ENCODE measurements around the gene CHTF18.
A peak's percentile ranks its signal among the peaks of the same experiment; 100 is the strongest.
"Not testable (repeated sequence)": the region's sequence is repeated elsewhere in the genome, so short reads cannot be mapped to it uniquely, and the experiment has no call there.

The CHTF18 gene

DNA sequence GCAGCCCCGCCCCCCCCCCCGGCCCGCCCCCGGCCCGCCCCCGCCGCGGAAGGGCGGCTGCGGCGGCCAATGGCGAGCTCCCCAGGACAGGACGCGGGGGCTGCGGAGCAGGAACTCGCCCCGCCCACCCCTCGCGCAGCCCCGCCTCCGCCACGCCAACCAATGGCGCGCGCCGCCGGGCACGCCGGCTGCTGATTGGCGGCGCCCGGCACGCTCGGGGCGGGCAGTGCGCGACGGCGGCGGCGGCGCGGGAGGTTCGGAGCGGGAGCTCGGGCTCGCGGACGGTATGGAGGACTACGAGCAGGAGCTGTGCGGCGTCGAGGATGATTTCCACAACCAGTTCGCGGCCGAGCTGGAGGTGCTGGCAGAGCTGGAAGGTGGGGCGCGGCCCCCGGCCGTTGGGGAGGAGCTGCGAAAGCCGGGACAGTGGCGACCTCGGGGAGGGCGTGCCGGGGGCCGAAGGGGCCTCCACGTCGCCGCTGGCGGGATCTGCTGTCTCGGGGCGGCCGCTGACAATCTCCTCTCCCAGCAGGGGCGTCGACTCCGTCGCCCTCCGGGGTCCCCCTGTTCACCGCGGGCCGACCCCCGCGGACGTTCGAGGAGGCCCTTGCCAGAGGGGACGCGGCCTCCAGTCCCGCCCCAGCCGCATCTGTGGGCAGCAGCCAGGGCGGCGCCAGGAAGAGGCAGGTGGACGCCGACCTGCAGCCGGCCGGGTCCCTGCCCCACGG is at the start of gene CHTF18:
Gene CHTF18 (plus strand): TSS at position 222 of the 728 bp plus-strand sequence. CDS start 65 bp downstream, at position 287.
- peak; percentile 95 to 99 (median 98) for DNase-seq

- no peak for DNase-seq
Measured at GRCh38 chr16:739560-740458, 48.6 kb upstream of the CHTF18 start.

GRCh38 chr16:740459-740763 is 48.0 kb upstream of the CHTF18 start:
- DNase-seq = peak in 2 of 3 donors; percentile 38 to 48

GRCh38 chr16:740764-741505 is 47.5 kb upstream of the CHTF18 start, which contains the start of gene CIAO3:
TSS of gene CIAO3 (minus strand) at chr16:740997. CDS start at chr16:740985, 12 bp downstream.
- peak; percentile 92 to 96 (median 95) for DNase-seq

- no peak for DNase-seq
Measured at GRCh38 chr16:741986-742629, 46.3 kb upstream of the CHTF18 start.

GRCh38 chr16:742894-743293 is 45.5 kb upstream of the CHTF18 start:
- not testable (repeated sequence) for DNase-seq

DNA sequence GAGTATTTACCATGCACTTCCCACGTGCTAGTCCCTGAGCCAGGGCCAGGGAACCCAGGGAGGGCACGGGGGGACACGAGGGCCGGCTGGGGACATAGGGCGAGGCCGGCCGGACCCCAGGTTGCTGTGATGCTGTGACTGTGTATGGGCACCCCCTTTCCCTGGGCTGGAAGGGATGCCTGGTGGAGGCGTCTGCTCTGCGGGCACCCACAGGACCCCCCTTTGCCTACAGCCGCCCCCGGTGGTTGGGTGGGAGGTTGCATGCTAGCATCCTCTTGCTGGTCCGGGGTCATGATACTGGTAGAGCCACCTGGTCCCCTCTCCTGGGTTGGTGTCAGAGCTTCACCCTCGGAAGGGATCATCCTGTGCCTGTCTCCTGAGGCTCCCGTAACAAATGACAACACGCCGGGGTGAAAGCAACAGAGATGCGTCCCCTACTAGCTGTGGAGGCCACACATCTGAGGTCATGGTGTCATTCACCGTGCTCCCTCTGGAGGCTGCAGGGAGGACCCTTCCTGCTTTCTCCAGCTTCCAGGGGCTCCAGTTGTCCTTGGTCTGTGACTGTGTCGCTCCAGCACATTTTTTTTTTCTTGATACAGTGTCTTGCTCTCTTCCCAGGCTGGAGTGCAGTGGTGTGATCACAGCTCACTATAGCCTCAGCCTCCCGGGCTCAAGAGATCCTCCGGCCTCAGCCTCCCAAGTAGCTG is 44.5 kb upstream of the CHTF18 start:
- no peak for DNase-seq

GRCh38 chr16:745739-746138 is 42.7 kb upstream of the CHTF18 start:
- DNase-seq = no peak

DNA sequence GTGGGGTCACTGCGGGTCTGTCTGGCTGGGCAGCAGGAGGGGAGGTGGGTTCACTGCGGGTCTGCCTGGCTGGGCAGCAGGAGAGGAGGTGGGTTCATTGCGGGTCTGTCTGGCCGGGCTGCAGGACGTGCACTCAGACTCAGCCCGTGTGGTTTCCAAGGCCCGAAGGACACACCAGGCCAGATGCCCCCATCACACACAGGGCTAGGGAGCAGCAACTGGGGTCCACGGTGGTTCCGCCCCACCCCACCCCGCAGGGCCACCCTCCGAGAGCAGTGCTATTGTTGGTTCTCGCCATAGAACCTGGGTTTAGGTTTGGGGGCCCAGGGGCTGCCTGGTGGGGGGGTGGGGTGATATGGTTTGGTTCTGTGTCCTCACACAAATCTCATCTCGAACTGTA is 41.8 kb upstream of the CHTF18 start:
- no peak for DNase-seq

DNA sequence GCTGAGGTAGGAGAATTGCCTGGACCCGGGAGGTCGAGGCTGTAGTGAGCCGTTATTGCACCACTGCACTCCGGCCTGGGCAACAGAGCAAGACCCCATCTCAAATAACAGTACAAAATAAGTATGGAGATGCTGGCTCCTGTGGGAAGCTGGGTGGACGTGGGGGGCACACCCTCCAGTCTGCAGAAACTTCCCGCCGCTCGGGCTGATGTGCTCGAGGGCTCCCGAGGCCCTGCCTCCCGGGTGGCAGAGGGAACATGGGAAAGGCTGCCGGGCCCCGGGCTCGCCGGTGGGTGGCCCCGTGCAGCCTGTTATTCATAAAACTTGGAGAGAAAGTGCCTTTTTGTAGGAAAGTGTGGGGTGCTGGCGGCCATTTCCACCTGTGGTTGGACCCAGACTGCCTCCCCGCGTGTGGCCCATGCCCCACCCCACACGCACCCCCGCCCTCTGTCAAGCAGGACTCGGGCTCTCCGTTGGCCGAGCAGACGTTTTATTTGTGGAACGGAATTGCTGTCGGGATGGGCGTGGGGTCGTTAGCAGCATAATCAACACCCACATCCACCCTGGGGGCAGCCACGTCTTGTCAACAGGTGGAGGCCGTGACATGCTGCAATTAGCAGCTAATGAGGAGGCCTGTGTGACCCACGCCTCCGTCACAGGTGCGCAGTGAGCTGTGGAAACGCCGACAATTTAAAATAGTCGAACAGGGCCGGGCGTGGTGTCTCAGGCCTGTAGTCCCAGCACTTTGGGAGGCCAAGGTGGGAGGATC is 40.3 kb upstream of the CHTF18 start:
- no peak for DNase-seq

GRCh38 chr16:749010-749409 is 39.4 kb upstream of the CHTF18 start:
- DNase-seq = no peak

- DNase-seq = no peak
Measured at GRCh38 chr16:750485-750884, 37.9 kb upstream of the CHTF18 start.

DNA sequence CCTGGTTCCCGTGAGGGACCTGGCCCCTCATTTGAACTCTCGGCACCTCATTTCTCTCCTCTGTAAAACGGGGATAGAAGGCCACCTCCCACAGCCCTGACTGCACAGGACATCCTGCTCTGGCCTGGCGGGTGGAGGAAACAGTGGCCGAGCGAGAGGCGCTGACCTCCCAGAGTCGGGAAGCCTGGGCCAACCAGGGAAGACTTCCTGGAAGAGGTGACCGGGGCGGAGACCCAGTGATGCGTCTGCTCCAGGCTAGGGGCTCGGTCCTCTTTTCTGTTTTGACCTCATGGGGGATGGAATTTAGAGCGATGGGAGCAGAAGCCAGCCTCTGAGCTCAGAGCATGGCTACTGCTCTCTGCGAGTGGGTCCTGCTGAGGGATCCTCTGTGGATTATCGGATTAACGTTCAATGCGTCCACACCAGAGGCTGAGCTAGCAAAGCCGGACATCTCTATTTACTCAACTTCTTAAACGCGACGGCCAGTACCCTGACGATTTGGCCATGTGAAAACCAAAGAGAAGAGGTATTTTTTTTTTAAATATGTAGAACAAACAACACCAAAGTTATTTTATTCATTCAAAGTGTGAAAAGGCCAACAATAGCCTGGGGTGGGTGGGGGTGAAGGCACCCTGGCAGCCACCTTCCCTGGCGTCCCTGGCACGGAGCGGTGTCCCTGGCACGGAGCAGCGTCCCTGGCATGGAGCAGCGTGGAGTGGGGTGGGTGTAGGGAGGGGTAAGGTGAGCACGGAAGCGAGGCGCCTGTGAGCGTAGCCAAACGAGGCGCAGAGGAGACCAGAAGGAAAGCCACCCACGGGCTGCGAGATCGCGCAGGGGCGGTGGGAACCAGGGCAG is 37.0 kb upstream of the CHTF18 start:
- DNase-seq = no peak

DNA sequence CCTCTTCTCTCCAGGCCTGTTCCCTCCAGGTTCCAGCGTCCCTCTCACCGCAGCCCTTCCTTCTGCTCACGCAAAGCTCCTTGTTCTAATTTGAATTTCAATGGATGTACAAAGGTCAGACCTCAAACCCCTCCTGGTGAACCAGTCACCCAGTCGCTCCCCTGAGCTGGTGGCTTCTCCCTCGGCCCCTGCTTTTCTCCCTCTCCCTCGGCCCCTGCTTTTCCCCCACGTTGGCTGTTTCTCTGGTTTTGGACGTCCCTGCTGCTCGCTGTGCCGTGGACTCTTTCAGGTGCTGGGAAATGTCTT is 36.5 kb upstream of the CHTF18 start:
- no peak for DNase-seq

DNA sequence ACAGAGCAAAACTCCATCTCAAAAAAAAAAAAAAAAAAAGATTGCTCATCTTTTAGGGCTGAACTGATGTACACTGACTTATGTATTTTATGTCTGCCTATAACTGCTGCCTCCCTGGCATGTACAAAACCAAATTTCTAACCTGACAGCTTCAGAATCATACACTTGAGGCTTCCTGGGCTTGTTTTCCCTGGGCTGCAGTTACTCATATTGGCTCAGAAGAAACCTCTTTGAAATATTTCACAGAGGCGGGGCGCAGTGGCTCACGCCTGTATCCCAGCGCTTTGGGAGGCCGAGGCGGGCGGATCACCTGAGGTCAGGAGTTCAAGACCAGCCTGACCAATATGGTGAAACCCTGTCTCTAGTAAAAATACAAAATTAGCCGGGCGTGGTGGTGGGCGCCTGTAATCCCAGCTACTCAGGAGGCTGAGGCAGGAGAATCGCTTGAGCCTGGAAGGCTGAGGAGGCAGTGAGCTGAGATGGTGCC is 34.3 kb upstream of the CHTF18 start:
- DNase-seq = not testable (repeated sequence)

- peak; percentile 61 to 73 (median 72) for DNase-seq
Measured at GRCh38 chr16:754656-755055, 33.8 kb upstream of the CHTF18 start.

GRCh38 chr16:756428-756827 is 32.0 kb upstream of the CHTF18 start:
- peak; percentile 14 to 64 (median 44) for DNase-seq

DNA sequence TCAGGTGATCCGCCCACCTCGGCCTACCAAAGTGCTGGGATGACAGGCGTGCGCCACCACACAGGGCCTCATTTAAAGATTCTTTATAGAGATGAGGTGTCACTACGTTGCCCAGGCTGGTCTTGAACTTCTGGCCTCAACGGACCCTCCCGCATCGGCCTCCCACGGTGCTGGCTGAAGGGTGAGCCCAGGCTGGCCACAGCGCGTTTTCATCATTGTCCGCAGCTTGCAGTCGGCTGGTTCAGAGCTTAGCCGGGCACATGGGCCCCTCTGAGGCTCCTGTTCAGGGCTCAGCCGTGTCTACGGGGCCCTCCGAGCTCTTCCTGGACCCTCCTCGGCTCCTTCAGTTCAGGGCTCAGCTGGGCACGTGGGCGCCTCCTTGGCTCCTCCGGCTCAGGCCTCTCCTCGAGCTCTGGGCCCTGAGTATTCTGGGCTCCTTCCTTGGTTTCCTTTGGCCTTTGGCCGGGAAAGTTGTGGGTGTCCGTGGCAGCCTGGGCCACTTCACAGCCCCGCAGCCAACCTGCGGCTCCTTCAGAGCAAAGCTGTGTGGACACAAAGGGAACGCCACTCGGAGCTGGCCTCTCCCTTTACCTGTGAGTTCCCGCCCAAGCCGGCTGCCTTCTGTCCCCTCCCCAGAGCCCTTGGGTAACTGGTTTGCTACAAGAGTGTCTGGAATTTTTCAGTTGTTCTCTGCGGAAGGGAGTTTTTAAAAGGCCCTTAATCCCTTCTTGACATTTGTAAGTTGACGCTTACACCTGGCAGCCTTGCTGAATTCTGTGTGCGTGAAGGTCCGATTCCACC is 29.1 kb upstream of the CHTF18 start:
- no peak for DNase-seq

- no peak for DNase-seq
Measured at GRCh38 chr16:760065-760464, 28.4 kb upstream of the CHTF18 start.
